ENCODE results near the gene FRMPD2.
"Not testable (repeated sequence)": the region's sequence is repeated elsewhere in the genome, so short reads cannot be mapped to it uniquely, and the experiment has no call there.

The FRMPD2 gene

GRCh38 chr10:48284811-48285210, 10.3 kb upstream of the FRMPD2 start:
- Histone ChIP-seq H3K9me3 (ENCODE audit: control insufficient read depth, low read length) (peaks cover 15% of the 10 kb centered on the region), H4K8ac (ENCODE audit: low read length) (no peak overlapping the region), H2AK5ac (ENCODE audit: low read length, severe bottlenecking) (no peak overlapping the region), H3K36me3 (ENCODE audit: control insufficient read depth in 1 of 2, insufficient read depth in 2 of 2, low read depth in 1 of 2, low read length in 2 of 2) (no peaks in the 10 kb centered on the region), H3K4me3 (ENCODE audit: insufficient read depth in 1 of 2, low read depth in 1 of 2, low read length in 2 of 2) (no peak overlapping the region), H2BK15ac (ENCODE audit: low read depth, poor library complexity, severe bottlenecking) (no peak overlapping the region), H4K91ac (ENCODE audit: low read length) (no peak overlapping the region), H3K4me2 (ENCODE audit: low read length, poor library complexity, severe bottlenecking) (no peak overlapping the region), H3K27me3 (ENCODE audit: control insufficient read depth in 1 of 2, insufficient read depth in 1 of 2, low read length in 2 of 2) (peaks cover 24 to 30% of the 10 kb centered on the region in 2 experiments), H3K9ac (ENCODE audit: low read length) (no peak overlapping the region), H2BK12ac (ENCODE audit: low read length in 2 of 2) (no peak overlapping the region), H3K27ac (ENCODE audit: low read length, poor library complexity, severe bottlenecking) (no peak overlapping the region), H3K18ac (ENCODE audit: low read depth in 1 of 2, low read length in 2 of 2) (no peak overlapping the region), H3K4ac (ENCODE audit: low read depth in 1 of 2, low read length in 2 of 2) (no peak overlapping the region), H3K14ac (ENCODE audit: low read length in 2 of 2) (no peak overlapping the region), H3K79me1 (replicated peaks; ENCODE audit: low read length, poor library complexity, severe bottlenecking) (no peaks in the 10 kb centered on the region), H3K23ac (ENCODE audit: low read length in 2 of 2) (no peak overlapping the region), H2BK120ac (ENCODE audit: low read depth, low read length) (no peak overlapping the region), H2BK5ac (ENCODE audit: low read depth, low read length, poor library complexity, severe bottlenecking) (no peak overlapping the region), H2AFZ (ENCODE audit: low read depth, low read length) (no peak overlapping the region), H3K4me1 (ENCODE audit: control insufficient read depth, insufficient read depth, low read depth, low read length) (peaks cover 2% of the 10 kb centered on the region)
- no peak for DNase-seq
- WGBS = 29% methylated on average over 4 of the region's 4 CpGs

GRCh38 chr10:48284002-48284546, 9.6 kb upstream of the FRMPD2 start:
- H2AFZ ChIP-seq (ENCODE audit: low read depth, low read length) = no peak overlapping the region
- peaks cover 15% of the 10 kb centered on the region for H3K9me3 ChIP-seq (ENCODE audit: control insufficient read depth, low read length)
- H3K36me3 ChIP-seq (ENCODE audit: control insufficient read depth in 1 of 2, insufficient read depth in 2 of 2, low read depth in 1 of 2, low read length in 2 of 2) = no peaks in the 10 kb centered on the region
- no peak overlapping the region for H3K4me2 ChIP-seq (ENCODE audit: low read length, poor library complexity, severe bottlenecking)
- no peak overlapping the region for H2BK120ac ChIP-seq (ENCODE audit: low read depth, low read length)
- WGBS = 77% methylated on average over 2 of the region's 2 CpGs
- H2AK5ac ChIP-seq (ENCODE audit: low read length, severe bottlenecking) = no peak overlapping the region
- H2BK15ac ChIP-seq (ENCODE audit: low read depth, poor library complexity, severe bottlenecking) = no peak overlapping the region
- H3K18ac ChIP-seq (ENCODE audit: low read depth in 1 of 2, low read length in 2 of 2) = no peak overlapping the region
- H4K8ac ChIP-seq (ENCODE audit: low read length) = no peak overlapping the region
- DNase-seq = no peak
- no peak overlapping the region for H3K9ac ChIP-seq (ENCODE audit: low read length)
- no peak overlapping the region for H4K91ac ChIP-seq (ENCODE audit: low read length)
- H3K79me1 ChIP-seq (replicated peaks; ENCODE audit: low read length, poor library complexity, severe bottlenecking) = no peaks in the 10 kb centered on the region
- peaks cover 24 to 30% of the 10 kb centered on the region in 2 experiments for H3K27me3 ChIP-seq (ENCODE audit: control insufficient read depth in 1 of 2, insufficient read depth in 1 of 2, low read length in 2 of 2)
- H3K4me3 ChIP-seq (ENCODE audit: insufficient read depth in 1 of 2, low read depth in 1 of 2, low read length in 2 of 2) = no peak overlapping the region
- no peak overlapping the region for H3K27ac ChIP-seq (ENCODE audit: low read length, poor library complexity, severe bottlenecking)
- no peak overlapping the region for H3K23ac ChIP-seq (ENCODE audit: low read length in 2 of 2)
- no peak overlapping the region for H3K14ac ChIP-seq (ENCODE audit: low read length in 2 of 2)
- no peak overlapping the region for H3K4ac ChIP-seq (ENCODE audit: low read depth in 1 of 2, low read length in 2 of 2)
- no peaks in the 10 kb centered on the region for H3K4me1 ChIP-seq (ENCODE audit: control insufficient read depth, insufficient read depth, low read depth, low read length)
- H2BK12ac ChIP-seq (ENCODE audit: low read length in 2 of 2) = no peak overlapping the region
- no peak overlapping the region for H2BK5ac ChIP-seq (ENCODE audit: low read depth, low read length, poor library complexity, severe bottlenecking)

GRCh38 chr10:48282829-48283228, 8.3 kb upstream of the FRMPD2 start:
- Histone ChIP-seq H3K27me3 (ENCODE audit: control insufficient read depth in 1 of 2, insufficient read depth in 1 of 2, low read length in 2 of 2) (peaks cover 24 to 36% of the 10 kb centered on the region in 2 experiments), H2BK12ac (ENCODE audit: low read length in 2 of 2) (no peak overlapping the region), H4K8ac (ENCODE audit: low read length) (no peak overlapping the region), H3K27ac (ENCODE audit: low read length, poor library complexity, severe bottlenecking) (no peak overlapping the region), H2AK5ac (ENCODE audit: low read length, severe bottlenecking) (no peak overlapping the region), H3K4me2 (ENCODE audit: low read length, poor library complexity, severe bottlenecking) (no peak overlapping the region), H2AFZ (ENCODE audit: low read depth, low read length) (no peak overlapping the region), H2BK120ac (ENCODE audit: low read depth, low read length) (no peak overlapping the region), H3K36me3 (ENCODE audit: control insufficient read depth in 1 of 2, insufficient read depth in 2 of 2, low read depth in 1 of 2, low read length in 2 of 2) (no peaks in the 10 kb centered on the region), H4K91ac (ENCODE audit: low read length) (no peak overlapping the region), H3K4ac (ENCODE audit: low read depth in 1 of 2, low read length in 2 of 2) (no peak overlapping the region), H3K79me1 (replicated peaks; ENCODE audit: low read length, poor library complexity, severe bottlenecking) (no peaks in the 10 kb centered on the region), H3K23ac (ENCODE audit: low read length in 2 of 2) (no peak overlapping the region), H3K4me3 (ENCODE audit: insufficient read depth in 1 of 2, low read depth in 1 of 2, low read length in 2 of 2) (no peak overlapping the region), H3K18ac (ENCODE audit: low read depth in 1 of 2, low read length in 2 of 2) (no peak overlapping the region), H3K9me3 (ENCODE audit: control insufficient read depth, low read length) (peaks cover 15% of the 10 kb centered on the region), H3K9ac (ENCODE audit: low read length) (no peak overlapping the region), H3K14ac (ENCODE audit: low read length in 2 of 2) (no peak overlapping the region), H2BK15ac (ENCODE audit: low read depth, poor library complexity, severe bottlenecking) (no peak overlapping the region), H3K4me1 (ENCODE audit: control insufficient read depth, insufficient read depth, low read depth, low read length) (no peaks in the 10 kb centered on the region), H2BK5ac (ENCODE audit: low read depth, low read length, poor library complexity, severe bottlenecking) (no peak overlapping the region)
- DNase-seq = no peak

DNA sequence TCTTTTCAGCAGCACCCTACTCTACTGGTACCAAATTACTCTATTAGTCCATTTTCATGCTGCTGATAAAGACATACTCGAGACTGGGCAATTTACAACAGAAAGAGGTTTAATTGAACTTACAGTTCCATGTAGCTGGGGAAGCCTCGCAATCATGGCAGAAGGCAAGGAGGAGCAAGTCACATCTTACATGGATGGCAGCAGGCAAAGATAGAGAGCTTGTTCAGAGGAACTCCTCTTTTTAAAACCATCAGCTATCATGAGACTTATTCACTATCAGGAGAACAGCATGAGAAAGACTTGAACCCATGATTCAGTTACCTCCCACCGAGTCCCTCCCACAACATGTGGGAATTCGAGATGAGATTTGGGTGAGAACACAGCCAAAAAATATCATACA, 7.2 kb upstream of the FRMPD2 start:
- H3K4me3 ChIP-seq (ENCODE audit: insufficient read depth in 1 of 2, low read depth in 1 of 2, low read length in 2 of 2); H3K4me2 ChIP-seq (ENCODE audit: low read length, poor library complexity, severe bottlenecking); H4K8ac ChIP-seq (ENCODE audit: low read length); H3K14ac ChIP-seq (ENCODE audit: low read length in 2 of 2); DNase-seq; H2BK12ac ChIP-seq (ENCODE audit: low read length in 2 of 2); H4K91ac ChIP-seq (ENCODE audit: low read length); H3K4me1 ChIP-seq (ENCODE audit: control insufficient read depth, insufficient read depth, low read depth, low read length); H3K4ac ChIP-seq (ENCODE audit: low read depth in 1 of 2, low read length in 2 of 2); H2BK15ac ChIP-seq (ENCODE audit: low read depth, poor library complexity, severe bottlenecking); H2AFZ ChIP-seq (ENCODE audit: low read depth, low read length); H3K79me1 ChIP-seq (replicated peaks; ENCODE audit: low read length, poor library complexity, severe bottlenecking); H2BK5ac ChIP-seq (ENCODE audit: low read depth, low read length, poor library complexity, severe bottlenecking); H3K23ac ChIP-seq (ENCODE audit: low read length in 2 of 2); H3K18ac ChIP-seq (ENCODE audit: low read depth in 1 of 2, low read length in 2 of 2); H2AK5ac ChIP-seq (ENCODE audit: low read length, severe bottlenecking); H3K36me3 ChIP-seq (ENCODE audit: control insufficient read depth in 1 of 2, insufficient read depth in 2 of 2, low read depth in 1 of 2, low read length in 2 of 2); H2BK120ac ChIP-seq (ENCODE audit: low read depth, low read length); H3K27ac ChIP-seq (ENCODE audit: low read length, poor library complexity, severe bottlenecking); H3K9ac ChIP-seq (ENCODE audit: low read length): not testable (repeated sequence)
- WGBS = 69% methylated on average over 3 of the region's 4 CpGs
- Histone ChIP-seq H3K9me3 (ENCODE audit: control insufficient read depth, low read length) (peaks cover 15% of the 10 kb centered on the region), H3K27me3 (ENCODE audit: control insufficient read depth in 1 of 2, insufficient read depth in 1 of 2, low read length in 2 of 2) (peaks cover 22 to 31% of the 10 kb centered on the region in 2 experiments)
